Hindlimb muscle (tissue), 1 donor: Measurements from ENCODE around the gene SLIT3. TPM values are rescaled to one million over a fixed set of nuclear protein-coding genes. Genes with fewer than 3 reads are reported as not detected.
"Not testable (repeated sequence)": the region's sequence is repeated elsewhere in the genome, so short reads cannot be mapped to it uniquely, and the experiment has no call there.

Experiments used
- DNase-seq: peaks from one replicate; pipeline ENCODE4 v3.0.0-alpha.2; 2013
- polyA plus RNA-seq: library from polyadenylated mRNA; unstranded; fragments of 120-200 nt; gene quantifications from one replicate; pipeline ENCODE4 v1.2.1, GENCODE V29; 2013; ENCODE audit not compliant: insufficient read length

The SLIT3 gene
- polyA plus RNA-seq, 1 donor = 7.5 TPM

DNA sequence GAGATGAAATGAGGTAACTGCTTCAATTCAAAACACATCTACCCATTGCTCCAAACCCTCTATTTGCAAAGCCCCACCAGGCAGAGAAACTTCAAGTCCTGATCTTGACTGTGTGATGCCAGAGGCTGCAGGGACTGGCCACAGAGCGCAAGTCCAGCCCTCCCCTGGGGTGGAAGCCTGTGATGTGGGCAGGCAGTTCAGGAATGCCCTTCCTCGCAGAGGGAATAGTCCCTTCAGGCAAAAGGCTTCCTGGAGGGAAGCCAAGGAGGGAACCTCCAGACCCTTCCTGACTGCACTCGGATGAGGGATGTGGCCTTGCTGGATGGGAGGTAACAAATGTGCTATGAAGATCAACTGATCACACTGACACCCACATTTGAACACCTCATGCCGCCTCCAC lies 131.2 kb downstream of the SLIT3 start:
- no peak for DNase-seq

DNA sequence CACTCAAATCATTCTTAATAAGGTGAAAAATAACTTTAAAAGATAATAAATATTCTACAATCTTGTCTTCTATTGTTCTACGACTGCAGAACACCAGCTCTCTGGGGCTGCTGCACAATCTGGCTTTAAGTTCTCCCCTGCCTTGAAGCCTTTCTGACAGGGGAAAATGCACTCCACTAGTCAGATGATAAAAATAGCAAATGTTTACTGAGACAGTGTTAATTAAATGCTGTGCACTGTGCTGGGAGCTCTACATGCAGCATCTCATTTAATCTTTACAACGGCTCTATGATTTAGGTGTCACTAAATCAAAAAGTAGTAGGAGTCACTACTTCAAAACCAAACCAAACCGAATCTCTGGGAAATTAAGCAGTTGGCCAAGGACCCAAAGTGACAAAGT lies 132.7 kb downstream of the SLIT3 start:
- no peak for DNase-seq

DNA sequence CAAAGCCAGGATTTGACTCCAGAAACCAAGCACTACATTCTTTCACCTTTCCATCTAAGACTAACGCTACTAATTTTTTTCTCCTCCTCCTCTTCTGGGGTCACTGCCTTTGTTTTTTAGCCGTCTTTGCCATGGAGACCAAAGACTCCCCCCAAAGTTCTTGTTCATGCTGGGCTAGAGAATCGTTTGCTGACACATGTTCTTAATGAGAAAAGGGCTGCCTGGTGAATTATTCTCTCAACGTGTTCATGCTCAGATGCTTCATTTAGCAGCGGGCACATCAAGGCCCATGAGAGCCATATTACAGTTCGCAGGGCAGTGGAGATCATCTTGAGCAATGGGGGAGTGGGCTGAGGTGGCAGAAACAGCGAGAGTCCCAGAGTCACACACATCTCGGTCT lies 134.9 kb downstream of the SLIT3 start:
- no peak for DNase-seq

DNA sequence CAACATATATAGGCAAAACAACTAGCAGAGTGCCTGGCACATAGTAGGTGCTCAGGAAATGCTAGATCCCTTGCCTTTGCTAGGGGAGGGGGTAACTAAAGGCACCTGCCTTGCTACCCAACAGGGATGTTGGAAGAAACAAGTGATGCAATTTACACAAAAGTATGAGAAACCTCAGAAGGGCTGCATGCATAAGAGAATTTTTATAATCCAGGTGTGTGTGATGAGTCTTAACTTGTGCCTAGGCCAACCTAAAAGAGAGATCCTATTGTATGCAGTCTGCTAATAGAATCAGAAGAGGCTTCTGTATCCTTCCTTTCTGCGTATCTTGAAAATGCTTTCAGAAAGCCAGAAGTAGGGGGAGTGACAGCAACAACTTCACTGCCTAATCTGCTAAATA lies 135.9 kb downstream of the SLIT3 start:
- no peak for DNase-seq

DNA sequence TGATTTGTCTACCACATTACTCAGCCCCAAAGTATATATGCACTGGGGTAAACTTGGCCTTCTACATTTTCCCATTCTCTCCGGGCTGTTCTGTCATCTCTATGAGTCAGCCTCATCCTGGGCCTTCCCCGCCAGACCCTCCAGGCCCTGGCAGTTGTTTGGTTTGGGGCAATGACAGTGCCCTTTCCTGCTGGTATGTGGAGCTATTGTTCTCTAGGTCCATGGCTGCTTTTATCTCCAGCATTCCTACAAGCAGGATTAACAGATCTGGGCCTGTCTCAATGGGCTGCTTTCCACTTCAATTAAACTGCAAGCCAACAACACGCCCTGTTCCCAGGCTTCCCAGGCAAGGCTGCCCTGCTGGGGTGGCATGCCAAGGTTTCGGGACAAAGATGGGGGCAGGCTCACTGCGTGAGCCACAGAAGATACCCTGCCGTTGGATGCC lies 136.4 kb downstream of the SLIT3 start:
- DNase-seq = no peak

- no peak for DNase-seq
These were observed 138.5 kb downstream of the SLIT3 start for GRCh38 chr5:169162407-169162806.

- no peak for DNase-seq
These were observed 139.8 kb downstream of the SLIT3 start for GRCh38 chr5:169161022-169161680.

- no peak for DNase-seq
These were observed 140.5 kb downstream of the SLIT3 start for GRCh38 chr5:169160405-169160901.

GRCh38 chr5:169158764-169159163 lies 142.2 kb downstream of the SLIT3 start:
- DNase-seq = no peak

GRCh38 chr5:169157064-169157463 lies 143.9 kb downstream of the SLIT3 start:
- DNase-seq = no peak

- DNase-seq = no peak
These were observed 146.3 kb downstream of the SLIT3 start for GRCh38 chr5:169154679-169155078.

GRCh38 chr5:169153405-169153804 lies 147.5 kb downstream of the SLIT3 start:
- DNase-seq = no peak

DNA sequence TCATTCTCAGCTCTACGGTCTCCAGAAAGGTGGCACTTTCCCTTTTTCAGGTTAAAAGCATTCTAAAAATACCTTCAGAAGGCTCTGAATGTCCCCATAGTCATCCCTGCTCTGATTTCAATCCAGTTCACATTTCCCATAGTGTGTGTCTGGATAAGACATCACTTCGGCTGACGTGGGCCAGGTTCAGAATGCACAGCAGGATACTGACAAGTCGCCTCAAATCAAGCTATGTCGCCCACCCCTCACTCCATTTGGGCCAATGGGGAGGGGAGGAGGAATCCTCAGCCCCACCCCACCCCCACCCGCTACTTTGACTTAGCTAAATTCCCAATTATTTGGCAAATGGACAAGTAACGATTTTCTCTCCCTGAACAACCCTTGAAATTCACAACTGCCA lies 148.0 kb downstream of the SLIT3 start:
- DNase-seq = no peak

GRCh38 chr5:169152453-169152852 lies 148.5 kb downstream of the SLIT3 start:
- DNase-seq = no peak

GRCh38 chr5:169151051-169151805 lies 149.7 kb downstream of the SLIT3 start:
- no peak for DNase-seq

DNA sequence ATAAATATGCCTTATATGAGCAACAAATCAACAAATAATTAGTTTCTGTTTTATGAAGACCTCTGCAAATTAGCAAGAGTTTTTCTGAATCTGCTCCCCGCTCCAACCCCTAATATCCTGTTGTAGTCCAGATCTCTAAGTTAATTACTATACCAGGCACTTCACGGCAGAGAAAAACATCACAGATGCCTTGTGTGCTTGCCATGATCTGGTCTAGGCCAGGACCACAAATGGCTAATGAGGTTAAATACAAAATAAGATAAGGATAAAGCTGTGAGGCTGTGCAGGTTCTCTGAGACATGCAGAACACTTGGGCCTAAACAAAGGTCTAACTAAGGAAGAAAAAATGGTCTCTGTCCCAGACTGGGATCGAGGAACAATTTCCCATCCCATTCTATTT lies 150.8 kb downstream of the SLIT3 start:
- no peak for DNase-seq

- DNase-seq = no peak
These were observed 151.6 kb downstream of the SLIT3 start for GRCh38 chr5:169149317-169149716.

GRCh38 chr5:169148138-169148740 lies 152.7 kb downstream of the SLIT3 start:
- DNase-seq = no peak

DNA sequence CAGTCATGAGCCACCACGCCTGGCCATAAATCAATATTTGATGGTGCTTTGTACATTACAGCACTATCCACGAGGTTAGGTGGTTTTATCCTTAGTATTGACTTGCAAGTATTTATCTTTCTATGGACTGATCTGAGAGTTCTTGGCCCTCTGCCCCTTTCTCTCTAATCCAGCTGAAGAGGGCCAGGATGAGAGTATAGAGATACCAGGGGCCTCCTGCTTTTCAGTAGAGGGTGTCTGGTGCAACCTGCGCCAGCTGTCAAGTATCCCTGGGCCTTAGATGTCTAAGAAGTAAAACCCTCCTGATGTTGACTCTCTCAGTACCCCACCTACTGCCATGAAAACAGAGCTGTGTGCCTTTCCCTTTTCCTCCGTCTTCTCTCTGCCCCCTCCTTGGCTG lies 153.4 kb downstream of the SLIT3 start:
- no peak for DNase-seq

GRCh38 chr5:169146158-169146557 lies 154.8 kb downstream of the SLIT3 start:
- no peak for DNase-seq

GRCh38 chr5:169142264-169142970 lies 158.5 kb downstream of the SLIT3 start:
- DNase-seq = no peak

DNA sequence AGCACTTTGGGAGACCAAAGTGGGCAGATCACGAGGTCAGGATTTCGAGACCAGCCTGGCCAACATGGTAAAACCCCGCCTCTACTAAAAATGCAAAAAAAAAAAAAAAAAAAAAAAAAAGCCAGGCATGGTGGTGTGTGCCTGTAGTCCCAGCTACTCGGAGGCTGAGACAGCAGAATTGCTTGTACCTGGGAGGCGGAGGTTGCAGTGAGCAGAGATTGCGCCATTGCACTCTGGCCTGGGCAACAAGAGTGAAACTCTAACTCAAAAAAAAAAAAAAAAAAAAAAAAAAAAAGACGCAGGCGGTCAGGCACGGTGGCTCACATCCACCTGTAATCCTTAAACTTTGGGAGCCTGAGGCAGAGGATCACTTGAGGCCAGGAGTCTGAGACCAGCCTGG lies 160.7 kb downstream of the SLIT3 start:
- not testable (repeated sequence) for DNase-seq

GRCh38 chr5:169139480-169140050 lies 161.4 kb downstream of the SLIT3 start:
- DNase-seq = no peak
